Upper lobe of left lung (tissue), 4 donors: ENCODE measurements around the gene PTPDC1.

Experiments
- POLR2A ChIP-seq, 4 donors: fragments of 450-650 bp; IDR thresholded peaks; one replicate each; pipeline ENCODE4 v1.5.1; 2016 to 2017; ENCODE audit warnings: antibody characterized with exemption in 4 of 4, mild to moderate bottlenecking in 2 of 4
- POLR2AphosphoS5 ChIP-seq, 2 donors: sonication (generic); formaldehyde crosslinking; IDR thresholded peaks; one replicate each; pipeline ENCODE4 v1.5.1; 2017; ENCODE audit warnings: antibody characterized with exemption in 2 of 2
- TF ChIP-seq, protein P1 (sequence below), 6 experiments: fragments of 450-650 bp in 4 of 6; fragments of 200-600 bp in 2 of 6; sonication (generic) in 2 of 6; IDR thresholded peaks; one replicate each; pipeline ENCODE4 v1.5.1; 2016 to 2019; ENCODE audit warnings: antibody characterized with exemption in 6 of 6

GRCh38 chr9:94127806-94128205, 43.5 kb downstream of the PTPDC1 start:
- TF ChIP-seq, protein P1, sequence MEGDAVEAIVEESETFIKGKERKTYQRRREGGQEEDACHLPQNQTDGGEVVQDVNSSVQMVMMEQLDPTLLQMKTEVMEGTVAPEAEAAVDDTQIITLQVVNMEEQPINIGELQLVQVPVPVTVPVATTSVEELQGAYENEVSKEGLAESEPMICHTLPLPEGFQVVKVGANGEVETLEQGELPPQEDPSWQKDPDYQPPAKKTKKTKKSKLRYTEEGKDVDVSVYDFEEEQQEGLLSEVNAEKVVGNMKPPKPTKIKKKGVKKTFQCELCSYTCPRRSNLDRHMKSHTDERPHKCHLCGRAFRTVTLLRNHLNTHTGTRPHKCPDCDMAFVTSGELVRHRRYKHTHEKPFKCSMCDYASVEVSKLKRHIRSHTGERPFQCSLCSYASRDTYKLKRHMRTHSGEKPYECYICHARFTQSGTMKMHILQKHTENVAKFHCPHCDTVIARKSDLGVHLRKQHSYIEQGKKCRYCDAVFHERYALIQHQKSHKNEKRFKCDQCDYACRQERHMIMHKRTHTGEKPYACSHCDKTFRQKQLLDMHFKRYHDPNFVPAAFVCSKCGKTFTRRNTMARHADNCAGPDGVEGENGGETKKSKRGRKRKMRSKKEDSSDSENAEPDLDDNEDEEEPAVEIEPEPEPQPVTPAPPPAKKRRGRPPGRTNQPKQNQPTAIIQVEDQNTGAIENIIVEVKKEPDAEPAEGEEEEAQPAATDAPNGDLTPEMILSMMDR (IDR thresholded peaks at IDR 0.05): no peak
- TF ChIP-seq POLR2A (IDR thresholded peaks at IDR 0.05) (no peak), POLR2AphosphoS5 (IDR thresholded peaks at IDR 0.05) (no peak)
